NCI-H1436 treated with DMSO at 0.1 percent for 48 hours (cell line): ENCODE data around the gene FAM120AOS.

Experiments
- DNase-seq: peaks from one replicate; lab custom pipeline; 2025; lab: John Stamatoyannopoulos, UW

The FAM120AOS gene

DNA sequence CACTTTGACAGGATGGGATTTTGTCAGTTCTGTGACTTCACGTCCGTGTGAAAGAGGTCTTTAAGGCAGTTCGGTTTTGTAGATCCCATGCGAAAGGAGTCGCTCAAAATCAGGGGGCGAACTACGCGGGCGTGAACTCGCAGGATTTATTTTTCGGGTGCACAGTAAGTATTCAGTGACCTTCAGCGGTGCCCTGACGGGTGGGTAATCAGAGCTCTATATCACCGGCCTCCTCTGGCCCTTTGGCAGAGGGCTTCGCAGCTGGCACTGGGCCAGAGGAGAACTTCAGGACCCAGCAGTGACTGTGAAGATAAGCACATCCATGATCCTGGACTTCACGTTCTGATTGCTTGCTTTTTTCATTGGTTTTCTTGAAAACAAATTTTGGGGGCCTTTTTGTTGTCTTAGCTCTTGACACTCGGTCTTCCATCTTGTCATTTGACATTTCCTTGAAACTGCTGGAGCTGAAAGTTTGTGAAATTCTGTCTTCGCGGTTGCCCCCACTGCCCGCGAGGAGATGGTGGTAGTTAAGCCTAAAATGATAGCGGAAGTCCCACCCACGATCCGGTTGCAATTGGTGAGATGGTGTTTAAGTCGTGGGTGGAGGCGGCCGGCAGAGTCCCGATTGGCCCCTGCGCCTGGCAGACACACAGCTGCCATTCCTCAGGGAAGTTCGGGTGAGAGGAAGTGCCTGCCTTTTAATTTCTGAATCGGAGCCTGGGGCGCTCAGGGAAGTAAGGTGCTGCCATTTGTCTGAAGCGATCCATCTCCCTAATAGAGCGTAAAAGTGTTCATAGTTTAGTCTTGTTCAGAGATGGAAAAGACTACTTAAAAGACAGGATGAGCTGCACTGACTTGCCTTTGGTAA, at the start of gene FAM120AOS:
Gene FAM120AOS, minus strand, starts transcription at position 535 of the 868 bp plus-strand sequence. CDS start 872 bp downstream, outside the sequence.
- peak; percentile 70 for DNase-seq

DNA sequence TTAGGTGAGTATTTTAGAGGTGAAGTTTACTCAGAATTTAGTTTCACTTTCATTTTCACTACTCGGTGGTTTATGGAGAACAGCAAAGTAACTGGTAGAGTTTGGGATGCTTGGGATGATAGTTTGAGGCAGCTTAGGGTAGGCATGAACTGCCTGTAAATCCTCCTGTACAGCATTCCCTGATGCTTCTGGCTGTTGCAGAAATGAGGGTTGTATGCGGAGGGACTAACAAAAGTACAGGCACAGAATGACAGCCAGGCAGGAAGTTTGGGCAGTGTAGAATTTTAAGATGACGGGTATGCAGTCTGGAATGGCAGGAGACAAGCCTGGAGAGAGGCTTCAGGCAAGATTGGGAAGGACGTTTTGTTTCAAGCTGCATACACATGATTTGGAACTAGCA, 48.0 kb upstream of the FAM120AOS start:
- no peak for DNase-seq

DNA sequence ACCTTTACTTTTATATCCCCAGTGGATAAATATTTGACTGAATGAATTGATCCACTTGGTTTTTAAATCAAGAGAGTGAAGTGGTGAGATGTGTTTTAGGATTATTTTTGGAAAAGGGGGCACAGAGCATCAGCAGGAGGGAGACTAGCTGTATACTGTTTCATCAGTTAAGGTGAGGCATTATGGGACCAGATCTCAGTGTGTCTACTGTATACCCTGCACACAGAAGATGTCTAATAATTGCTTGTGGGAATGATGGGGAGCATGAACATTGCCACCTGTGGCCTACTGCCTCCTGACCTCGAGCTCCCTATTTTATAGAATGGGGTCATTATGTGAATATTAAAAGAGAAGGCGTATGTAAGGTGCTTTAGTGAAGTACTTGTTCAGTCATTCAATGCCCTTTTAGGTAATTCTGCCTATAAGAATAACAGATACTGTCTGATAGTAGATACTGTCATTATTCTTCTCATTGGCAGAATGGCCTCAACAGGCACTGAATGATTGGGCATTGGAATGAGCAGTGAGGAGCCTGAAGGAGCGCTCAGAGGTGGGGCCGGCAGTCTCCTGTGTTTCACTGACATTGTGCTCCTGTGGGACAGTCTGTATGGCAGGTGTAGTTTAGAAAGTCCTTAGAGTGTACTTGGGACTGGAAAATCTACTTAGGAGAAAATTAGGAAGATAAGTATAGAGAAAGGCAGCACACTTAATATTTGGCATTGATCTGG, 47.4 kb upstream of the FAM120AOS start:
- no peak for DNase-seq

DNA sequence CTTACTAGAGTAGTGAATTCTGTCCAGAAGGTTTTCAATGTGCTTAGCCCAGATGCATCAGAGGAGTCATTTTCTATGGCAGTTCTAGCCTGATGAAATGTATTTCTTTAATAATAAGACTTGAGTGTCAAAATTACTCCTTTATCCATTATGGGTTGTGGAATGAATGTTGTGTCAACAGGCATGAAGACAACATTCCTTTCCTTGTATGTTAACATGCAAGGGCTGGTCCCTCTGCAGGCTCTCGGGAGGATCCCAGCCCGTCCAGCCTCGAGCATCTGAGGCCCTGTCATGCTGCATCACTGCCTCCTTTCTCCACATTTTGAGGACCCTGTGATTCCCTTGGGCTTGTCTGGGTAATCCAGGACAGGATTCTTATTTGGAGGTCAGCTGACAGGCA, 42.9 kb upstream of the FAM120AOS start:
- DNase-seq = no peak

DNA sequence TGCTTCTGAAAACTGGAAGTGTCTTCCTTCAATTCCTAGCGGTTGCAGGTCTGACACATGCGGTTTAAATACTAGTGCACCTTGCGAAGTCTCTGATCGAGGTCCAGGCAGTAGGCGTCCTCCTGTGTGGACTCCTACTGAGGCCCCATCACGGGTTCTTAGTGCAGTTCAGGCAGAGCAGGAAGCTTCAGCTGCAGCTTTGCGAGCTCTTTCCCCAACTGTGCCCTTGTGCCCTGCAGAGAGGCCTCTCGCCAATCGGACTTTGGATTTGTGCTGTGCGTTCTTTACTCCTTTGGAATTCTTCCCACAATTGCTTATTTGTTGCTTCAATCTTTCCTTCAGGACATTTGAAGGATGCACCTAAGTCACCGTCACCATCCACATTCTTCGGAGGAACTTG, 40.6 kb upstream of the FAM120AOS start:
- no peak for DNase-seq

DNA sequence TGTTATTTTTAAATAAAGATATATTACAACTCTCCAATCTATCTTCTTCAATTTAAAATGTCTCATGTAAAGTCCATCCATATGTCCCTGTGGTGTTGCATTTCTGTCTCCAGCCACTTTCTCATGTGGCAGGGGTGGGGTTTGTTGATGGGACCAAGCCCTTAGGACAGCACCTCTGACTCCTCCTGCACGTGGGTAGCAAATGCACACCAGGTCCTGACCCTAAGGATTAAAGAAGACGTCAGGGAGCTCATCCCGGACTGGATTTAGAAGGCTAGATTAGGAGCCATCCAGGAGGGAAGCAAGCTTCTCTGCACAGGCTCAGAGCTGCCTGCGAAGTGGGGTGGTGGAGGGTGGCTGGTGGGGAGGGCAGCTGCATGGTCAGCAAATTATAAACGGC, 38.9 kb upstream of the FAM120AOS start:
- DNase-seq = no peak

DNA sequence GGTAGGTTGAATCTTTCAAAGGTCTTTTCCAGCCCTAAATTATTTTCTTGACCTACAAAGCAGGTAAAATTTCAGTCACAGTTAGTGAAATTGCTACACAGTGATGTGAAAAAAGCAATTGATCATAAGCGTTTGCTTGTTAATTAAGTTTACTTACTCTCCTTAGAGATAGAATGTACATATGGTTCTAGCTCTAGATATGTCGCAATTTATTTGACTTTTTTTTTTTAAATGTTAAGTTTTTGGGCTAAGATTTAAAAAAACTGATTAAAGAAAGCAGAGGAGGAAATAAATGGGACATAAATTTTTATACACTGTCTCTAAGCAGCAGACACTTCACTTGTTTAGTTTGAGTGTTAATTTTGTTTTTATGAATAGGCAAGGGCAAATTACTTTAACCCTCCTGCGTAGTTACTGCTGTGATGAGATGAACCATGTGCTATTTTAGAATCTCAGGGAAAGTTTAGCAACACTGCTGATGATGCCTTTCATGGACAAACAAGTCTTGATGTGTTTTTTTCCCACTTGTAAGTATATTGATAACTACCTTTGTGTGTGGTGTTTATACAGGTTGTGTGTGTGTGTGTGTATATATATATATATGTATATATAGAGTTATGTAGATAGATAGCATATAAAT, 38.3 kb upstream of the FAM120AOS start:
- no peak for DNase-seq

DNA sequence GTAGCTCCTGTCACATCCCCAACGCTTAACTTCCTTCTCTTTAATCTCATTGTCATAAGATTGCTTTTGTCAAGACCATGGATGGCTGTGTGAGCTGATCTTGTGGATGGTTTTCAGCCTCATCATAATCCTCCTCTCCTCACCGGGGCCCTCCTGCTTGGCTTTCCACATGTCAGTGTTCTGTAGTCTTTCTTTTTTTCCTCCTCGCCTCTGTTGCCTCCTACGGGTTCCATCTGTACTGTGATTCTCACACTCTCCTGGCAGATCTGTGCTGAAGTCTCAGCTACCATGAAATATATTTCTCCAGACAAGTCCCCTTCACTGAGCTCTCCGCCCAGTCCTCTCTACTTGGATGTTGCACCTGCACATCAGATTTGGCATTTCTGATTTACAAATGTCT, 34.9 kb upstream of the FAM120AOS start:
- no peak for DNase-seq

DNA sequence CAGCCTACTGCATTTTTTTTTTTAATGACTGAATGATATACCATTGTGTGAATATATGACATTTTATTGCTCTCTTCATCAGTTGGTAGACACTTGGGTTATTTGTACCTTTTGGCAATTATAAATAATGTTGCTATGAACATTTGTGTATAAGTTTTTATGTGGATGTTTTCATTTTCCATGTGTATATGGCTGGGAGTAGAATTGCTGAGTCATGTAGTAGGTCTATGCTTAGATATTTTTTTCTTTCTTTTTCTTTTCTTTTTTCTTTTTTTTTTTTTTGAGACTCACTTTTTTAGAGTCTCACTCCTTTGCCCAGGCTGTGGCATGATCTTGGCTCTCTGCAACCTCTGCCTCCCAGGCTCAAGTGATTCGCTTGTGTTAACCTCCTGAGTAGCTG, 32.9 kb upstream of the FAM120AOS start:
- no peak for DNase-seq

DNA sequence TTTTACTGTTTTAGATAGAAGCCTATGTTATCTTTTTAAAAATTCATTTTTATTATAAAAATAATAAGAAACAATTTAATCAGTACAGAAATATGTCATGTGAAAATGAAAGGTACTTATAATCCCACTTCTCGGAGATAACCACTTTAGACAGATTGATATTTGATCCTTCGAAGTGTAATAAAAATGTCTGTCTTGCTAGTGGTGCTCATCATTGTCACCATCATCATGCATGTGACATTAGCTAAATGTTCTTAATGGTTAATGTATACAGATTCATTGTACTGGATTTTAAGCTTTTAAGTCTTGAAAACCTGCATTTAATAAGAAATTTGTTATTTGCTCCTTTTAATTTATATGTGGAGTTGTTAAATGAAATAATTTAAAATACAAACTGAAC, 30.1 kb upstream of the FAM120AOS start:
- DNase-seq = no peak

DNA sequence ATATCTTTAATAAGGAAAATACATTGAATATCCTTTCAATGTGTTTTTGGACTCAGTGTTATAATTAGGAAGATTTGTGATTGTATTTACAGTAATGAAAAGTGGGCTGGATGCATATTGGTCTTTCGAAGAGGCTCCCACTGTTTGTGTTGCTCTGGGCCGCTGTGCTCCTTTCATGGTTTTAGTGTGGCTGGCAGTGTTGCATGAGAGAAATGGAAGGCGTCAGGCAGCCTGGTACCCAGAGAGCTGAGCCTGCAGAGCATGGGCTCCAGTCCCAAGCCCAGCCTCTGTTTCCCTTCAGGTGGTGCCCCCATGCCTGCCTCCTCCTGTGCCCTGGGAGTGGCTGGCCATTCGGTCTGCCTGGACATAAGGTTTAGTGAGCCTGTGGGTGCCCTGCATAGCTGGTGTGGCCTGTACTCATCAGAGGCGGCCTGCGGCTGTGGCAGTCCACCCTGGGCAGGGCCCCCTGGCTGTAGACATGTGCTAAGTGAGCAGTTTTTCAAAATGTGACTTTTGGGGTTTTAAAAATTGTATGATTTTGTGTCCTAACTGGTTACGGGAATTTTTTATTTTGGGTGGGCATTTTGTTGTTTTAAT, 27.4 kb upstream of the FAM120AOS start:
- DNase-seq = no peak

DNA sequence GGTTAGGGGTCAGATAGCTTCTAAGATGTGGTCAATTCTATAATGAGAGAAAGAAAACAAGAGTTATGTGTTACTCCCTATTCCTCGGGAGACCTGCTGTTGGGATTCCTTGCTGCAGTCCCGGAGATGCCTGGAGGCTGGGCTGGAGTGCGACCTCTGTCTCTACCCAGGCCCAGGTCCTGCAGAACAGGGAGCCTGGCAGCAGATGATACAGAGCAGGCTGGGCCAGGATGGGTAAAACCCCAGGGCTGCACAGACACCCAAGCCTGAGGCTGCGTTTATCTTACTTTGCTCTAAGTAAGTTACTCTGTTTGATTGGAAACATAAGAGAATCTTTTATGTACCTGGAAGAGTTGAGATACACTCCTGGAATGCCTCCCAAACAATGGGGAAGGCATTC, 26.9 kb upstream of the FAM120AOS start:
- DNase-seq = no peak

DNA sequence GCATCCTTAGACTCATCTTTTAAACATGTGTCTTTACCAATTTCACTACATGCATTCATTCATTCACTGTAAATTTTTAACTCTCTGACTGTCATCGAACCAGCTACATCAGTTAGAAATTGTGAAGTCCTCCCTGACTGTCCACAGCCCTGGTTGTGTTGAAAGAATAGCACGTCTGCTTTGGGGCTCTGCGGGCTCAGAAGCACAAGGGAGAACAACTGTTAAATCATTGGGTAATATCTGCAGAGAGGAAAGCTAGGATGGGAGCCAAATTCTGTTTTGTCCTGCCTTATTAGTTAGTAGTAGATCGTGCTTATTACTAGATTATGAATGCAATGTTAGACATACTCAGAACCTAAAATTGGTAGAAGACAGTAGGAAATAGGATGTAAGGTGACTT, 26.3 kb upstream of the FAM120AOS start:
- DNase-seq = no peak

DNA sequence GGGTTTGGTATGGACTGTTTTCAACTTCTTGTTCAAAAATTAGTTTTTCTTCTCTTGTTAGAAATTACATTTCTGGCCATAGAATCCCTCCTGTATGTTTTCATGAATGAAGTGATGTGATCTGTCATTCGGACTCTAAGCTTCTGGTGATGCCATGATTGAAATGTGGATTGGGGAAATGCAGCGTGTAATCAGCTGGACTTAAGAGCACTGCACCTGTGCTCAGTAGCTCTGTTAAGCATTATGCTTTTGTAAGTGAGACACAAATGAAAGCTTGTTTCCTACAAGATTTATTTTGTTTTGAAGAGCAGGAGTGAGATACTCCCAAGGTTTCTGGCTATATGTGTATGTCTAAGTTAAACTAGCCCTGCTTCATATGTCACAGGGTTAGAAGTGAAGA, 24.0 kb upstream of the FAM120AOS start:
- no peak for DNase-seq

DNA sequence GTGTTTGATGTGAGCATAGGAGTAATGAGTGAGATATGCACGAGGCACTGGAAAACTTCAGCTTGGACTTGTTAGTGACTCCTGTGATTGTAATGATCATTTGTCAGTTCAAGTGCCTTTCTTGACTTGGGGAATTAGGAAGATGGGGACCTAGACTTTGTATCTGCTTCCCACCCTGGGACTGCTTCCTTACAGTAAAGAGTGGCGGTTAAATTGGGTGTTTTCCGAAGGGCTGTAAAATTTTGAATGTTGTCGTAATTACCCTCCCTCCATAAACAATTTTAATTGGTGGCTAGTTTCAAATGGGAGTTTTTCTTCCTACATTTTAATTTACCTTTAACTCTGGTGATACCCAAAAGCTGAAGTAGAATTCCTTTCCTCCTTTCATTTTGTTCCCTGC, 23.5 kb upstream of the FAM120AOS start:
- DNase-seq = no peak

DNA sequence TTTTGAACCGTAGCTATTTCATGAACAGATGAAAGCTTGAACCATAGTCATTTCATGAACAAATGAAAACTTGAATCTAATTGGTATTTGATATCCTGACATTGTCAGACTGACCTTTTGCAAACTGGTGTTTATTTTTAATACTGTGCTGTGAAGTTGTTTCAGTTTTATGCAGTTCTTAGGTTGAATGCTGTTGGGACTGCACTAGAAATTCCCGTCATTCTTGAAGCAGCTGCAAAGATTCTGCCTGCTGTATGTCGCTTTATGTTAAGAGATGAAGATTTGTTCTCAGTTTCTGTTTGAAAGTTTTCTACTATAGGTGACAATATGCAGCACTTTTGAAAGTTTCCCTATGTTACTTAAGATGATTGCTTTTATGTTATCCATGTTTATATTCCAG, 22.5 kb upstream of the FAM120AOS start:
- DNase-seq = no peak

DNA sequence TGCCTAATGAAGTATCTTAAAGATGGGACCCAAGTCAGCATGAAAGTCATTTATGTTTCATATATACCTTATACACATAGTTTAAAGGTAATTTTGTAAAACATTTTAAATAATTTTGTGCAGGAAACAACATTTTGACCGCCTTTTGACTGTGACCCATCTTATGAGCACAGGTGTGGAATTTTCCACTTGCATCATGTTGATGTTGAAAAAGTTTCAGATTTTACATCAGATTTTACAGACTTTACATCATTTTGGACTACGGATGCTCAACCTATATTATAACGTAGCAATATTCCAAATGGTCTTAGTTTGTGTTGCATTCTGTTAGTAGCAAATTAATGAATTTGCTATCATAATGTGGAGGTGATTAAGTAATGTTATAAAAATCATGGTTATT, 21.7 kb upstream of the FAM120AOS start:
- no peak for DNase-seq

DNA sequence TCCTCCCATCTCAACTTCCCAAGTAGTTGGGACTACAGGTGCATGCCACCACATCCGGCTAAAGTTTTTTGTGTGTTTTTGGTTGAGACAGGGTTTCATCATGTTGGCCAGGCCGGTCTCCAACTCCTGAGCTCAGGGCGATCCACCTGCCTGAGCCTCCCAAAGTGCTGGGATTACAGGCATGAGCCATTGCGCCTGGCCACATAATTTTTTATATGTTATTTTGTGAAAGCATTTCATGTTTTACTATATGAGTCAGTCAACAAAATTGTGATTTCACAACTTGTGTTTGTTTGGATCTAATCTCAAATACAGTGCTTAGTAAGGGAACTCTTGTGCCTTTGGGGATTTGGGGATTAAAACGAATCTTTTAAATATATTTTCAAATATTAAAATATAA, 20.0 kb upstream of the FAM120AOS start:
- DNase-seq = no peak

DNA sequence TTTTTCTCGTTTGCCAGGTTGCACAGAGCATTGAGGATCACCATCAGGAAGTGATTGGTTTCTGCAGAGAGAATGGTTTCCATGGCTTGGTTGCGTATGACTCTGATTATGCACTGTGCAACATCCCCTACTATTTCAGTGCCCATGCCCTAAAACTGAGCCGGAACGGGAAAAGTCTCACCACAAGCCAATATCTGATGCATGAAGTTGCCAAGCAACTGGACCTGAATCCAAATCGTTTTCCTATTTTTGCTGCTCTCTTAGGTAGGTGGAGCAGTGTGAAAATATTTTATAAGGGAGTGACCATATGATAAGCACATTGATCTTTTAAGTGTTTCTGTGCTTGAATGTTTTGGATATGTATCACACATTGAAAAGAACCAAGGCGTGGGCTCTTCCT, 17.7 kb upstream of the FAM120AOS start:
- DNase-seq = no peak

DNA sequence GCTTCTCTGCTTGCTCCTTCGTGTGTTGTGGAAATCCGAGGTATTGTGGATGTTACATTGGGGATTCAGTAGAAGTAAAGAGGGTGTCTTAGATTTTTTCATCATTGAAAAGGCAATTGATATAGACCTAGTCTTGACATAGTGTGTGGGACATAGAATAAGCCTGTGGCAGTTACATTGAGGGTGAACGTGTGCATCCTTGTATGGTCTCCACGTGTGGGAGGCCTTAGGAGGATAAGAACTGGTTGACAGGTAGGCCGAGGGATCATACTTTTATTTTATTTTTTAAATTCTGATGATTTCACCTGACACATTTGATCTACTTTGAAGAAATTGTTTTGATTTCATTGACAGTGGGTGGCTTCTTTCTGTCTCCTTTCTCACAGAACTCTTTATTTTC, 17.0 kb upstream of the FAM120AOS start:
- no peak for DNase-seq

DNA sequence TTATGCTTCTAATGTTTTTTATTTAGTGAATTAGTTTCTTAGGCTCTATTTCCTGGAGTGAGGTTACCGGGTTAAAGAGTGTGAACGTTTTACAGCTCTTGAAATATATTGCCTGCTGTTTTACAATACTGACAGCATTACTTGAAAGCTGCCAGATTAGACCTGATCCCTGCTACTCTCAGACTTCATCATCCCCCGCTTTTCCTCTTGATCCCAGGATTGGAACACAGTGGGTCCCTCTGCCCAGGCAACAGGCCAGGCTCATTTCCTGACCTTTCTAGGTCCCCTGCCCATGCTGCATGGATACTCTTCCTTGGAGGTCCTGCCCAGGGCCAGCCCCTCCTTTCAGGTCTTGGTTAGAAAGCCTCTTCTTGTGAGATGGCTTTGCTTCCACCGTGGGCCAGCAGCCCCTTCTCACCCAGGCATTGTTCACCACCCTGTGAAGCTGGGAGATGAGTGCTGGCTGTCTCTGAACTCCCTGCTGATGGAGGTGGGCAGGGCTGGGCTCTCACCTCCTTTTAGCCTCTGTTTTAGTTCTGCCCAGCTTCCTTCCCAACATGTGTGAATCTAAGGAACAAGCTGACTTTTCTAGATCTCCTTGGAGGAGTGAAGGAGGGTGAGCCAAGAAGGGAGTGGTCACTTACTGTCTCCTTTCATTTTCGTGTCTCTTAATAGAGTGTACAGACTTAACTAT, 15.5 kb upstream of the FAM120AOS start:
- DNase-seq = no peak

DNA sequence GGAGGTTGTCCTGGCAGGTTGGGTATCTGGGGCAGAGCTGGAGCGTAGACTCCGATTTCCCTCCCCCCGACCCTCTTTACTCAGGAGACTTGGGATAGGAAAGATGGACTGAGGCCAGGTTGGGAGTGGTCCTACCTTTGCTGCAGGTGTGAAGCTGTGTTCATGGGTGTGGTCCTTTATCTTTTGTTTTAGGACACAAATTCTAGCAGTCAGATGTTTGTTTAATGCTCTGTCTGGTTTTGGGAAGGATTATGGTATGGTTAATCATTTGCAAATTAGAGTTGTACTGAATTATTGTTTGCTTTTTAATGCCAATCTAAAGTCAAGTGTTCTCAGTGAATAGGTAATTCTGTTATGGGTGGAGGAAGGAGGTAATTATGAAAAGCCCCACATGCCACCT, 14.1 kb upstream of the FAM120AOS start:
- no peak for DNase-seq
